ENCODE data around the gene SH3RF3.

SH3RF3 gene

DNA sequence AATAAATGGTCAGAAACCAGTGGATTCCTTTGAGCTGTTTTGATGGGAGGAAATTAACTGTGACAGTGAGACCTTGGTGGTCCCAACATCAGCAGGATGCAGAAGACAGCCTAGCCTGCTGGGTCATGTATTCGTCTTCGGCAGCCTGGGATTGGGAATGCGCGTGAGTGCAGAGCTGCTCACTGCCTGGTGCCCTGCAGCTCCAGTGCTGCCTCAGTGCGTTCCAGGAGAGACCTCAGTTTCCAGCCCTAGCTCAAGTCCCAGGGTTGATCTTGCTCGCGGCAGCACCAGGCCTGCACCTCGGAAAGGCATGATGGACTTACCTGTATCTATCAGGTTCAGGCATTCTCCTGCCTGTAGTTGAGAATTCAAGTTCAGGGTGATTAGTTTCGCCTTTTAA lies 203.9 kb downstream of the SH3RF3 start:
- DNase-seq (ENCODE audit: low read depth) = no peak
- H3K4me3 ChIP-seq (ENCODE audit: low read depth, low read length) = no peak overlapping the region
- TF ChIP-seq, protein P1, sequence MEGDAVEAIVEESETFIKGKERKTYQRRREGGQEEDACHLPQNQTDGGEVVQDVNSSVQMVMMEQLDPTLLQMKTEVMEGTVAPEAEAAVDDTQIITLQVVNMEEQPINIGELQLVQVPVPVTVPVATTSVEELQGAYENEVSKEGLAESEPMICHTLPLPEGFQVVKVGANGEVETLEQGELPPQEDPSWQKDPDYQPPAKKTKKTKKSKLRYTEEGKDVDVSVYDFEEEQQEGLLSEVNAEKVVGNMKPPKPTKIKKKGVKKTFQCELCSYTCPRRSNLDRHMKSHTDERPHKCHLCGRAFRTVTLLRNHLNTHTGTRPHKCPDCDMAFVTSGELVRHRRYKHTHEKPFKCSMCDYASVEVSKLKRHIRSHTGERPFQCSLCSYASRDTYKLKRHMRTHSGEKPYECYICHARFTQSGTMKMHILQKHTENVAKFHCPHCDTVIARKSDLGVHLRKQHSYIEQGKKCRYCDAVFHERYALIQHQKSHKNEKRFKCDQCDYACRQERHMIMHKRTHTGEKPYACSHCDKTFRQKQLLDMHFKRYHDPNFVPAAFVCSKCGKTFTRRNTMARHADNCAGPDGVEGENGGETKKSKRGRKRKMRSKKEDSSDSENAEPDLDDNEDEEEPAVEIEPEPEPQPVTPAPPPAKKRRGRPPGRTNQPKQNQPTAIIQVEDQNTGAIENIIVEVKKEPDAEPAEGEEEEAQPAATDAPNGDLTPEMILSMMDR (IDR thresholded peaks at IDR 0.05; ENCODE audit: control insufficient read depth, extremely low read depth, insufficient read depth) = no peak

DNA sequence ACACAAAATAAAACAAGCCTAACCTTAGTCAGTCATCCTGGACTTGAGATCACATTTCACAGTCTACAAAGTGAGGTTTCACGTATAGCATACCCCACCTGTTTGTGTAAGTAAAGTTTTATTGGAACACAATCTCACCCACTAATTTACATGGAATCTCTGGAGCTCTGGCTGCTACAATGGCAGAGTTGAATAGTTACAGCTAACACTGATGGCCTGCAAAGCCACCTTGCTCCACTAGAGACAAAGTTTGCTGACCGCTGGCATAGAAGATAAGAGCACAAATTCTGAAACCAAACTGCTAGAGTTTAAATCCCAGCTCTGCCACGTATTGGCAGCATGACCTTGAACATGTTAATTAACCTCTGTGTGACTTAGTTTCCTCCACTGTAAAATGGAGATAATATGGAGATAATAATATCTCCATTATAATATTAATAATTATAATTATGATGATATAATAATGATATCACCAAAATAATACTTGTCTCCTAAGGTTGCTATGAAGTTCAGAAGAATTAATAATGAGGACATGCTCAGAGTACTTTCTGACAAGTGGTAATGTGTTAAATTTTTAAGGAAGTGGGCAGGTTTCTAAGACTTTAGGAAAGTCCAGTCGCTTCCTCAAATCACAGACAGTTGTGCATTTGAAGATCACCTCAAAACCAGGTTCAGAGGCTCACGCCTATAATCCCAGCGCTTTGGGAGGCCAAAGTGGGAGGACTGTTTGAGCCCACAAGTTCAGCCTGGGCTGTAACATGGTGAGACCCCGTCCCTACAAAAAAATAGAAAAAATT lies 204.6 kb downstream of the SH3RF3 start:
- no peak for DNase-seq (ENCODE audit: low read depth)
- TF ChIP-seq, protein P1 (IDR thresholded peaks at IDR 0.05; ENCODE audit: control insufficient read depth, extremely low read depth, insufficient read depth) = peak; percentile 14; the same call in 1 of the 2 replicates
- no peak overlapping the region for H3K4me3 ChIP-seq (ENCODE audit: low read depth, low read length)

DNA sequence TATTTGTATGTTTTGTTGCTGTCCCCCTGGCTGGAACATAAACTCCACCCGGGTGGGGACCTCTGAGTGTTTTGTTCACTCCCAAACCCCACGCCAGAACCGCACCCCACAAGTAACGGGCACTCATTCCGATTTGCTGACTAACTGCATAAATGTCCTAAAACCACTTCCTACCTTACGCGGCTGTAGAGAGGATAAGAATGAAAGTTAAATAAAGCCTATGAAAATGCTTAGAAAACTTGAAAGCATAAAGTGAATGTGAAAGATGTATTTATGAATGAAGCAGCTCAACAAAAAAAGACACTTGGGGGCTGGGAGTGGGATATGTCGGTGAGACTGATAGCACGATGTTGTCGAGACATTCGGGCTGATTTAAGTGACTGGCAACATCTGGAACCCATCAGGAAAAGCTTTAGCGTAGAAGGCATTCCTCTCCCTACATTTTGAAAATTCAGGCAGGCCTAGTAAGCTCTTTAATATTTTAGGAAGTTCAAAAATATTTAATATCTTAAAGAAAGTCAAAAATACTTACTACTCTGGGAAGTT lies 206.7 kb downstream of the SH3RF3 start:
- DNase-seq (ENCODE audit: low read depth) = no peak
- H3K4me3 ChIP-seq (ENCODE audit: low read depth, low read length) = no peak overlapping the region
- TF ChIP-seq, protein P1 (IDR thresholded peaks at IDR 0.05; ENCODE audit: control insufficient read depth, extremely low read depth, insufficient read depth) = no peak

DNA sequence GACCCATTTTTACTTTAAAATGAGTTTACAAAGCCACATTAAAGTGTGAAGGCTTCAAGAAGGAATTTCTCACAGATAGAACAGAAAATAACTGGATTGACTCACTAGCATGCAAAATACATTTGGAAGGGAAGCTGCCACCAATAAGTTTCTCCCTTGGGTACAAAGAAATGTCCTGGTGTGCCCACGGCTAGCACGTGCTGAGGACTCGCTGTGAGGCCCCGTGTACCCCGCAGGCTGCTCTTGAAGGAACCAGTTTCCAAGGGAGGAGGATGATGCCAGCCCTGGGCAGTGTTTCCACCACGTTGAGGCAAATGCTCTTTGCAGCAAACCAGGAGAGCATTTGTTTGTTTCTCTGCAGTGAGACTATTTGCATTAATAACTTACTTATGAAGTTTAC lies 207.3 kb downstream of the SH3RF3 start:
- H3K4me3 ChIP-seq (ENCODE audit: low read depth, low read length) = no peak overlapping the region
- TF ChIP-seq, protein P1 (IDR thresholded peaks at IDR 0.05; ENCODE audit: control insufficient read depth, extremely low read depth, insufficient read depth) = no peak
- DNase-seq (ENCODE audit: low read depth) = no peak

DNA sequence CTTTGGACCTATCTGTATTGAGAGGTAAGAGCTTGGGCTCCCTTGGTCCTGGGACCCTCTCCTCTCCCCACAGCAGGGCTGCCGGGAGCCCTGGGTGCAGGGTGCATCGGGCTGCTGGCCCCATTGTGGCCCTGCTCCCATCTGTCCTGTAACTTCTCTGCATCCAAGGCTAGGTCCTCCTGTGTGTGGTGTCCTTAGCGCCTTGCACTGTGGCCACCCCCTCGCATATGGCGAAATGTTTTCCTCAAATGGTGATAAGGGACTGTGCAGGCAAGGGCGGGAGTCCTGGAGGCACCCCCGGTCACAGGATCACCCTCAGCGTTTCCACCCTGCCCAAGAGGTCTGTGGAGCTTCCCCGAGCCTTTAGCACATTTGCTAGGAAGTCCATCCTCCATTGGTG lies 208.2 kb downstream of the SH3RF3 start:
- no peak overlapping the region for H3K4me3 ChIP-seq (ENCODE audit: low read depth, low read length)
- TF ChIP-seq, protein P1 (IDR thresholded peaks at IDR 0.05; ENCODE audit: control insufficient read depth, extremely low read depth, insufficient read depth) = no peak
- DNase-seq (ENCODE audit: low read depth) = no peak

DNA sequence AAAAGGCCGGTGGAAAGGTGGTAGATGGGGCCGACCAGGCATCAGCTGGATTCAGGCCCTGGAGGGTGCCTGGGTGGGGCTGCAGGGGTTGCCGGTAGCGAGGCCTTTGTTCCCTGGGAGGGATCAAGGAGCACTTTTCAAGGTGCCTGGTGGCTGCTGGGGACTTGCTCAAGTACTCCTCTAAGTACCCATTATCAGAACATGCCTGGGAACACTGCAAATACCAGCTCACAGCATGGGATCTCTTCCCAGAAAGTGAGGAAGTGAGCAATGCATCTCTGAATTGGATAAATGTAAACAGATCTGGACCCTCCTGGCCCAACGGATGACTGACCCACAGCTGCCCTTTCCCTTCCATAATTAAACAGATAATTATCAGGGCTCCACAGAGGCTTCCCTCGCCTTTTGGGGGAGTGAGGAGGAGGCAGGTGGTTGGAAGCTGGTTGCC lies 210.5 kb downstream of the SH3RF3 start:
- no peak overlapping the region for H3K4me3 ChIP-seq (ENCODE audit: low read depth, low read length)
- TF ChIP-seq, protein P1 (IDR thresholded peaks at IDR 0.05; ENCODE audit: control insufficient read depth, extremely low read depth, insufficient read depth) = no peak
- no peak for DNase-seq (ENCODE audit: low read depth)
